ENCODE measurements around the gene RNF166.

Gene RNF166

DNA sequence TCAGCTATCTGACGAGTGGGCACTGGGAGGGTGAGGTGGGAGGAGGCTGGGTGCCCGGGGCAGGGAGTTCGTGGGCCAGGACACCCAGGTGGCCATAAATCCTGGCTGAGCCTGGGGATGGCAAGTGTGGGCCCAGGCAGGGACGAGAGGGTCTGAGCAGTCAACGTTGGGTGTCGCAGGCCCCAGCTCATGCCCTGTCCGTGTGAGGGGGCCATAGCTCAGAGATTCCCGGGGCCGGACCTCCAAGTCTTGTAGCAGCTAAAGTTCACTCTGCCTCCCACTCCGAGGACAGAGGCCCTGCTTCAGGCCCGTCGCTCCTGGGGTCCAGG is 34.5 kb upstream of the RNF166 start:
- H3K36me3 ChIP-seq (ENCODE audit: control insufficient read depth, low read length): peaks cover 75% of the 10 kb centered on the region
- H3K27ac ChIP-seq (ENCODE audit: low read depth, low read length): no peak overlapping the region

DNA sequence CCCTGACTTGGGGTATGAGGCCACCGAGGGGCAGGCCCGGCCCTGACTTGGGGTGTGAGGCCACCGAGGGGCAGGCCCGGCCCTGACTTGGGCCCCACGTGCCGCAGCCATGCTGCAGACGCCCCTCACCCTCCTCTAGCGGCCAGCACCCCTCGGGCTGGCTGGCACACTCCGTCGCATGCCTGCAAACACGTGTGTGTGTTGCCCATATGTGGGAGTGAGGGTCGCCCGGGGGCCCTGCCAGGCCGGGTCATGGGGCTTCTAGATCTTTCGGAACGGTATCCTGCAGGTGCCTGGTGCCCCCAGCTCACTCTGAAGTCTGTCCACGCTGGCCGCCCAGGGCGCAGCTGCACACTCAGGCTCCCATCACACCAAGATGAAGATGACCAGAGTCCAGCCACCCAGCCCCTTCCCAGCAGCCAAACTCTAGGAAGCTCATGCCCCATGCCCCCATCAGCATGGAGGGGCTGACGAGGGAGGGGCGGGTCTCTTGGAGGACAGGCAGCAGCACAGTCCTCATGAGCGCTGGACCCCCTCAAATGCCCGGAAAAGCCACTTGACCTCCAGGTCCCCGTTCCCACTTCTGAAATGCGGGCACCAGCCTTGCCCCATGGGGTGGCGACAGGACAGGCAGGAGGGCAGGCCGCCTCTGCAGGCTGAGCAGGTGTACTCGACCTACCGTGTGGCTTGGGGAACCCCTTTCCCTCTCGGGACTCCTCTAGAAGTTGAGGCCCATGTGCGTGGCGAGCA is 33.9 kb upstream of the RNF166 start:
- Histone ChIP-seq H3K27me3 (ENCODE audit: control insufficient read depth, low read length) (no peaks in the 10 kb centered on the region), H3F3A (ENCODE audit: control insufficient read depth, insufficient read depth) (no peaks in the 10 kb centered on the region), H3K4me2 (ENCODE audit: low read length) (no peak overlapping the region), H4K20me1 (ENCODE audit: control insufficient read depth, insufficient read depth, low read depth, low read length) (peaks cover 19% of the 10 kb centered on the region; the same call in 1 of the 2 replicates), H3K9me3 (ENCODE audit: control insufficient read depth, insufficient read depth, low read length) (no peaks in the 10 kb centered on the region), H3K27ac (ENCODE audit: low read depth, low read length) (no peak overlapping the region), H3K79me2 (ENCODE audit: control insufficient read depth, low read length) (peaks cover 23% of the 10 kb centered on the region), H3K36me3 (ENCODE audit: control insufficient read depth, low read length) (peaks cover 79% of the 10 kb centered on the region), H3K9me2 (replicated peaks; ENCODE audit: control insufficient read depth, low read length) (no peaks in the 10 kb centered on the region), H3K4me3 (ENCODE audit: low read length) (no peak overlapping the region), H3K4me1 (ENCODE audit: control insufficient read depth, low read length) (peaks cover 40% of the 10 kb centered on the region)
- TF ChIP-seq, protein P1, sequence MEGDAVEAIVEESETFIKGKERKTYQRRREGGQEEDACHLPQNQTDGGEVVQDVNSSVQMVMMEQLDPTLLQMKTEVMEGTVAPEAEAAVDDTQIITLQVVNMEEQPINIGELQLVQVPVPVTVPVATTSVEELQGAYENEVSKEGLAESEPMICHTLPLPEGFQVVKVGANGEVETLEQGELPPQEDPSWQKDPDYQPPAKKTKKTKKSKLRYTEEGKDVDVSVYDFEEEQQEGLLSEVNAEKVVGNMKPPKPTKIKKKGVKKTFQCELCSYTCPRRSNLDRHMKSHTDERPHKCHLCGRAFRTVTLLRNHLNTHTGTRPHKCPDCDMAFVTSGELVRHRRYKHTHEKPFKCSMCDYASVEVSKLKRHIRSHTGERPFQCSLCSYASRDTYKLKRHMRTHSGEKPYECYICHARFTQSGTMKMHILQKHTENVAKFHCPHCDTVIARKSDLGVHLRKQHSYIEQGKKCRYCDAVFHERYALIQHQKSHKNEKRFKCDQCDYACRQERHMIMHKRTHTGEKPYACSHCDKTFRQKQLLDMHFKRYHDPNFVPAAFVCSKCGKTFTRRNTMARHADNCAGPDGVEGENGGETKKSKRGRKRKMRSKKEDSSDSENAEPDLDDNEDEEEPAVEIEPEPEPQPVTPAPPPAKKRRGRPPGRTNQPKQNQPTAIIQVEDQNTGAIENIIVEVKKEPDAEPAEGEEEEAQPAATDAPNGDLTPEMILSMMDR (IDR thresholded peaks at IDR 0.05; ENCODE audit: low read depth, low read length, poor library complexity, severe bottlenecking): no peak
- no peak for TF ChIP-seq EZH2phosphoT487 (IDR thresholded peaks at IDR 0.05; ENCODE audit: borderline replicate concordance, low read length)

More for the DNA sequence above, 34.5 kb upstream of the RNF166 start:
- Histone ChIP-seq H3K9me3 (ENCODE audit: control insufficient read depth, insufficient read depth, low read length) (no peaks in the 10 kb centered on the region), H3K79me2 (ENCODE audit: control insufficient read depth, low read length) (peaks cover 25% of the 10 kb centered on the region), H3K4me3 (ENCODE audit: low read length) (no peak overlapping the region), H3K27me3 (ENCODE audit: control insufficient read depth, low read length) (no peaks in the 10 kb centered on the region), H3F3A (ENCODE audit: control insufficient read depth, insufficient read depth) (no peaks in the 10 kb centered on the region), H3K4me2 (ENCODE audit: low read length) (no peak overlapping the region), H3K4me1 (ENCODE audit: control insufficient read depth, low read length) (peaks cover 45% of the 10 kb centered on the region), H4K20me1 (ENCODE audit: control insufficient read depth, insufficient read depth, low read depth, low read length) (peaks cover 22% of the 10 kb centered on the region; the same call in 1 of the 2 replicates), H3K9me2 (replicated peaks; ENCODE audit: control insufficient read depth, low read length) (no peaks in the 10 kb centered on the region)
- no peak for TF ChIP-seq EZH2phosphoT487 (IDR thresholded peaks at IDR 0.05; ENCODE audit: borderline replicate concordance, low read length)

DNA sequence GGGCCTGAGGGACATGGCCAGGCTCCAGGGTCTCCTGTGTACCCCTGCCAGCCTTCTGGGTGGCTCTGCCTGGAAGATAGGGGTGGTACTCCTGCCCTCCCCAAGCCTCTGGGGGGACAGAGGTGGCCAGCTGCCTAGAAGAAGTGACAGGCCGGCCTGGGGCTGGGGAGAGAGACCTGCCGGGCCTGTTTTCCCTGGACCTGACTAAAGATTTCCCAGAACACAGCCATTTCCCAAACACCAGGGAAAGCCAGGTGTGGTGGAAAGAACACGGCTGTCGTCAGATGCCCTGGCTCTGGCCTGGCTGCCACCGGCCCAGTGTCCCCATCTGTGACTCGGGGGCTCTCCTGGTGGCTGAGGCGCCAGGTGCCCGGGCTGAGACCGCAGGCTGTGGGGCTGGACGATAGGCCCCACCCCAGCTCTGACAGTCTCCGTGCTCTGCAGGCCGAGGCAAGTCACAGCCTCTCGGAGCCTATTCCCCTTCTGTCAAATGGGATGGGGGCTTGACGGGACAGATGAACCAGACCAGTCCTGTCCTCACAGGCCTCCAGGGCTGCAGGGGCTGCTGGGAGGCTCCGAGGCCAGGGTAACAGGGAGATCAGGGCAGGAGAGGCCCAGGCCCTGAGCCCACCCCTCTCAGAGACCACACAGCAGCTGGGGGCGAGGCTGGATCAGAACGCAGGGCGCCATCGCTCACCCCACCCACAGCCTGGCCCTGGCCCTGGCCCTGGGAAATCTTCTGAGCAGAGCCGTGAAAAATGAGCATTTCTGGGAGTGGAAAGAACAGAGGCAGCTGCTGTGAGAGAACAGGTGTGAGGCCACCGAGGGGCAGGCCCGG is 33.1 kb upstream of the RNF166 start:
- Histone ChIP-seq H3K4me2 (ENCODE audit: low read length) (no peak overlapping the region), H3K4me3 (ENCODE audit: low read length) (no peak overlapping the region), H3K4me1 (ENCODE audit: control insufficient read depth, low read length) (peaks cover 32% of the 10 kb centered on the region), H4K20me1 (ENCODE audit: control insufficient read depth, insufficient read depth, low read depth, low read length) (peaks cover 15% of the 10 kb centered on the region; the same call in 1 of the 2 replicates), H3K79me2 (ENCODE audit: control insufficient read depth, low read length) (peaks cover 16% of the 10 kb centered on the region), H3F3A (ENCODE audit: control insufficient read depth, insufficient read depth) (no peaks in the 10 kb centered on the region), H3K27ac (ENCODE audit: low read depth, low read length) (no peak overlapping the region), H3K9me2 (replicated peaks; ENCODE audit: control insufficient read depth, low read length) (no peaks in the 10 kb centered on the region), H3K27me3 (ENCODE audit: control insufficient read depth, low read length) (no peaks in the 10 kb centered on the region), H3K9me3 (ENCODE audit: control insufficient read depth, insufficient read depth, low read length) (no peaks in the 10 kb centered on the region), H3K36me3 (ENCODE audit: control insufficient read depth, low read length) (peaks cover 81% of the 10 kb centered on the region)
- no peak for TF ChIP-seq EZH2phosphoT487 (IDR thresholded peaks at IDR 0.05; ENCODE audit: borderline replicate concordance, low read length)
- TF ChIP-seq, protein P1 (IDR thresholded peaks at IDR 0.05; ENCODE audit: low read depth, low read length, poor library complexity, severe bottlenecking): no peak

Measured in DOHH2 (cell line).